Esophagus muscularis mucosa (tissue), 4 donors: ENCODE measurements around the gene SBK3. TPM values are rescaled to one million over a fixed set of nuclear protein-coding genes. Genes with fewer than 3 reads are reported as not detected.
"Not testable (repeated sequence)": the region's sequence is repeated elsewhere in the genome, so short reads cannot be mapped to it uniquely, and the experiment has no call there.

Experiments
- DNase-seq: peaks from one replicate; pipeline ENCODE4 v3.0.0-alpha.2; 2017; ENCODE audit errors: extremely low spot score
- H3K27ac ChIP-seq, 4 donors: fragments of 200-600 bp; sonication (generic); replicated peaks in 1 of 4; 1 replicate in 3 of 4; 2 replicates in 1 of 4; pipeline ENCODE4 v1.5.1; 2016 to 2019; ENCODE audit warnings: mild to moderate bottlenecking in 1 of 4
- H3K27me3 ChIP-seq, 4 donors: fragments of 200-600 bp; sonication (generic); one replicate each; pipeline versions ENCODE4 v1.5.1 to v1.6.0; 2016 to 2019
- H3K36me3 ChIP-seq, 4 donors: fragments of 200-600 bp; sonication (generic); one replicate each; pipeline ENCODE4 v1.5.1; 2016 to 2019
- H3K4me1 ChIP-seq, 4 donors: fragments of 200-600 bp; sonication (generic); one replicate each; pipeline ENCODE4 v1.5.1; 2016 to 2019
- H3K4me3 ChIP-seq, 4 donors: fragments of 200-600 bp; sonication (generic); 1 replicate in 2 of 4; 2 replicates in 2 of 4; pipeline ENCODE4 v1.5.1; 2016 to 2019; ENCODE audit warnings: mild to moderate bottlenecking in 4 of 4, moderate library complexity in 1 of 4
- H3K9me3 ChIP-seq, 4 donors: fragments of 200-600 bp; sonication (generic); 1 replicate in 3 of 4; 2 replicates in 1 of 4; pipeline ENCODE4 v1.5.1; 2016 to 2019
- CTCF ChIP-seq, 3 experiments: fragments of 200-600 bp in 2 of 3; fragments of 450-650 bp in 1 of 3; sonication (generic) in 2 of 3; IDR thresholded peaks; one replicate each; pipeline ENCODE4 v1.5.1; 2017 to 2019; ENCODE audit warnings: antibody characterized with exemption in 3 of 3, mild to moderate bottlenecking in 2 of 3, moderate library complexity in 1 of 3
- EP300 ChIP-seq: sonication (generic); formaldehyde crosslinking; IDR thresholded peaks from one replicate; pipeline ENCODE4 v1.6.1; 2017; ENCODE audit warnings: antibody characterized with exemption
- POLR2A ChIP-seq: fragments of 450-650 bp; IDR thresholded peaks from one replicate; pipeline ENCODE4 v1.6.1; 2017; ENCODE audit warnings: antibody characterized with exemption, moderate library complexity, mild to moderate bottlenecking, low read depth
- POLR2AphosphoS5 ChIP-seq, 2 donors: sonication (generic); formaldehyde crosslinking; IDR thresholded peaks; one replicate each; pipeline ENCODE4 v1.6.1; 2017; ENCODE audit warnings: antibody characterized with exemption in 2 of 2
- WGBS: methylation state at CpG from one replicate; pipeline ENCODE4 v1.1.5; 2018; 5-methylcytosine and 5-hydroxymethylcytosine counted together
- intact Hi-C: fragments of 100-400 bp; cut with DNase I; formaldehyde crosslinking; loops from one replicate; pipeline ENCODE4 v1.15.1; 2023
- total RNA-seq, 4 donors: library from RNA; depleted of rRNA; stranded (reverse); fragments of >200 nt; gene quantifications; one replicate each; pipeline versions ENCODE4 v1.1.0 to v1.2.1, GENCODE V29; 2016

Gene SBK3
- total RNA-seq, 4 donors from 2014 or later, result 0.83 to 1.5 (median 1.5) TPM; not detected in 1

GRCh38 chr19:55585658-55586339 is 40.5 kb upstream of the SBK3 start:
- peaks cover 29 to 46% (median 43%) of the 10 kb centered on the region in 4 donors for H3K4me1 ChIP-seq
- WGBS, result 5% methylated on average over 30 of the region's 36 CpGs
- peak overlapping the region; percentile 50 to 69 (median 59) for H3K27ac ChIP-seq
- no peak for DNase-seq
- no peaks in the 10 kb centered on the region for H3K9me3 ChIP-seq
- H3K36me3 ChIP-seq, result no peaks in the 10 kb centered on the region
- intact Hi-C loops, result no loop called here
- peaks cover 0 to 10% (median 0%) of the 10 kb centered on the region in 4 donors for H3K27me3 ChIP-seq
- TF ChIP-seq POLR2AphosphoS5 (IDR thresholded peaks at IDR 0.05) (no peak), POLR2A (no peak), EP300 (no peak), CTCF (IDR thresholded peaks at IDR 0.05) (no peak)
- peak overlapping the region; percentile 43 to 52 (median 45) for H3K4me3 ChIP-seq

DNA sequence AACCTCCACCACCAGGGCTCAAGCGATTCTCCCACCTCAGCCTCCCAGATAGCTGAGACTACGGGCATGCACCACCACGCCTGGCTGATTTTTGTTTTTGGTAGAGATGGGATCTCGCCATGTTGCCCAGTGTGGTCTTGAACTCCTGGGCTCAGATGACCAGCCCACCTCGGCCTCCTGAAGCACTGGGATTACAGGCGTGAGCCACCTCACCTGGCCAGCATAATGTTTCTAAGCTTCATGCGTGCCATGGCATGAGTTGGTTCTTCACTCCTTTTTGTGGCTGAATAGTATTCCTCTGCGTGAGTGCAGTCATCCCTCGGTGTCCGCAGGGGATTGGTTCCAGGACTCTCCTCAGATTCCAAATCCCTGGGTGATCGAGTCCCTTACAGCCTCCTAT is 39.5 kb upstream of the SBK3 start:
- TF ChIP-seq POLR2A, result no peak
- no peak for TF ChIP-seq EP300
- no peak for TF ChIP-seq POLR2AphosphoS5 (IDR thresholded peaks at IDR 0.05)
- no peak for TF ChIP-seq CTCF (IDR thresholded peaks at IDR 0.05)
- no peak for DNase-seq
- Histone ChIP-seq H3K4me1 (peaks cover 29 to 51% (median 47%) of the 10 kb centered on the region in 4 donors), H3K9me3 (no peaks in the 10 kb centered on the region), H3K4me3 (no peak overlapping the region), H3K36me3 (no peaks in the 10 kb centered on the region), H3K27me3 (peaks cover 0 to 6% (median 0%) of the 10 kb centered on the region in 4 donors), H3K27ac (no peak overlapping the region)
- intact Hi-C loops, result no loop called here
- WGBS, result 86% methylated on average over 11 of the region's 11 CpGs

- H3K4me1 ChIP-seq, result peaks cover 29 to 60% (median 53%) of the 10 kb centered on the region in 4 donors
- H3K9me3 ChIP-seq, result not testable (repeated sequence)
Measured at GRCh38 chr19:55583897-55584296, 38.6 kb upstream of the SBK3 start.

GRCh38 chr19:55582284-55582683 is 36.9 kb upstream of the SBK3 start:
- H3K27me3 ChIP-seq, intact Hi-C loops, H3K4me3 ChIP-seq, DNase-seq, H3K9me3 ChIP-seq: not testable (repeated sequence)
- H3K36me3 ChIP-seq, result peaks cover 16 to 20% (median 20%) of the 10 kb centered on the region in 4 donors
- WGBS, result 73% methylated on average over 4 of the region's 4 CpGs
- H3K27ac ChIP-seq, result peak overlapping the region in 2 of 4 donors; percentile 57 to 86
- peaks cover 29 to 52% (median 47%) of the 10 kb centered on the region in 4 donors for H3K4me1 ChIP-seq

More at GRCh38 chr19:55583897-55584296, 38.6 kb upstream of the SBK3 start:
- H3K36me3 ChIP-seq, H3K27me3 ChIP-seq, intact Hi-C loops, DNase-seq, H3K4me3 ChIP-seq, H3K27ac ChIP-seq: not testable (repeated sequence)
- WGBS, result 86% methylated on average over 8 of the region's 8 CpGs

- intact Hi-C loops, result loop anchor here (2.0 kb wide), 1 partner anchor 65 kb away; no protein-coding TSS in a partner anchor
- Histone ChIP-seq H3K9me3 (no peaks in the 10 kb centered on the region), H3K27me3 (peaks cover 0 to 6% (median 0%) of the 10 kb centered on the region in 4 donors), H3K36me3 (peaks cover 19 to 25% (median 23%) of the 10 kb centered on the region in 4 donors), H3K27ac (peak overlapping the region; percentile 86 to 95 (median 90)), H3K4me1 (peaks cover 25 to 48% (median 42%) of the 10 kb centered on the region in 4 donors), H3K4me3 (peak overlapping the region in 1 of 4 donors; percentile 98)
- TF ChIP-seq POLR2AphosphoS5 (IDR thresholded peaks at IDR 0.05), result no peak
- no peak for TF ChIP-seq EP300
- no peak for TF ChIP-seq CTCF (IDR thresholded peaks at IDR 0.05)
- TF ChIP-seq POLR2A, result no peak
- WGBS, result 14% methylated on average over 6 of the region's 6 CpGs
- no peak for DNase-seq
Measured at GRCh38 chr19:55581823-55582223, 36.5 kb upstream of the SBK3 start.
